NCI-H446 treated with DMSO at 0.1 percent for 48 hours (cell line): ENCODE measurements around the gene SRSF5.

ENCODE experiments used
- DNase-seq: peaks from one replicate; lab custom pipeline; 2025; lab: John Stamatoyannopoulos, UW

Gene SRSF5

GRCh38 chr14:69771136-69771535 is 4.2 kb downstream of the SRSF5 start:
- DNase-seq, result no peak

DNA sequence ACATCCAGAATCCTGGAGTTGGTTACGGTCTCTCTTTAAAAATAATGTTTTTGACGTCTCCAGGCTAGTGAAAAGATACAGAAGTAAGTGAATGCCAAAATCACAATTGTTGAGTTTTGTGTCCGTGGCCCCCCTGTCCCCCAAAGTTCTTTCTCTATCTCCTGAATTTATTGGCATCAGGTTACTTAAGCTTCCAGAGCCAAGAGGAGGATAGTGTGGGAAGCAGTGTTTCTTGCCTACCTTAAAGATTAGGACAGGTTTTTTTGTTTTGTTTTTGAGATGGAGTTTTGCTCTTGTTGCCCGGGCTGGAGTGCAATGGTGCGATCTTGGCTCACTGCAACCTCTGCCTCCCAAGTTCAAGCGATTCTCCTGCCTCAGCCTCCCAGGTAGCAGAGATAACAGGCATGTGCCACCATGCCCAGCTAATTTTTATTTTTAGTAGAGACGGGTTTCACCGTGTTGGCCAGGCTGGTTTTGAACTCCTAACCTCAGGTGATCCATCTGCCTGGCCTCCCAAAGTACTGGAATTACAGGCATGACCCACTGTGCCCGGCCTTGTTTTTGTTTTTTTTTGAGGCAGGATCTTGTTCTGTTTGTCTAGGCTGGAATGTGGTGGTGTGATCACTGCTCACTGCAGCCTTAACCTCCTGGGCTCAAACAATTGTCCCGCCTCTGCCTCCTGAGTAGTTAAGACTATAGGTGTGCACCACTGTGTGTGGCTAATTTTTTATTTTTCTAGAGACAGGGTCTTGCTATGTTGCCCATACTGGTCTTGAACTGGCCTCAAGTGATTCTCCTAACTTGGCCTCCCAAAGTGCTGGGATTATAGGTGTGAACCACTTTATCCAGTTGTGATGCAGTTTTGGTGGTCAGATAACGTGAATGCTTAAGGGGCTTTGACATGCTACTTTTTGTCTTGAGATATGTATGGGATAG is 5.4 kb downstream of the SRSF5 start:
- no peak for DNase-seq

- no peak for DNase-seq
These were observed 6.8 kb downstream of the SRSF5 start for GRCh38 chr14:69773571-69774276.

- no peak for DNase-seq
These were observed 8.1 kb downstream of the SRSF5 start for GRCh38 chr14:69775012-69775411.

- no peak for DNase-seq
These were observed 10.0 kb downstream of the SRSF5 start for GRCh38 chr14:69776875-69777453.

- no peak for DNase-seq
These were observed 12.1 kb downstream of the SRSF5 start for GRCh38 chr14:69779088-69779487.

- DNase-seq, result no peak
These were observed 13.2 kb downstream of the SRSF5 start for GRCh38 chr14:69780092-69780491.

DNA sequence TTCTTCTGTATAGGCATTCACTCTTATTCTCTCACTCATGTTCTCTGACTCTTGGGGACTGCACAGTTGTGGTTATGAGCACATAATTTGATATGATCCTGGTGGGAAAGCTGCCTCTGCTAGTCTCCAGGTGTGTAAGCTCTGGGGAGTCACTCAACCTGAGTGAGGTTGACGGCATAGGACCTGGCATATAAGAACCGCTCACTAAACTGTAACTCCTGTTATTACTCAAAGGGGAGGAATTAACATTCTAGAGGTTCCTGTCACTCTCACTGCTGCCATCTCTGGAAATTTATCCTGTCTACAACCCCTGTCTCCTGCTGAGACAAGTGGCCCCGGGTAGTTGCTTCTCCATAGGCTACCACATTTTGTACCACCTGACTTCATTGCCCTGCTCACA is 14.0 kb downstream of the SRSF5 start:
- DNase-seq, result no peak

DNA sequence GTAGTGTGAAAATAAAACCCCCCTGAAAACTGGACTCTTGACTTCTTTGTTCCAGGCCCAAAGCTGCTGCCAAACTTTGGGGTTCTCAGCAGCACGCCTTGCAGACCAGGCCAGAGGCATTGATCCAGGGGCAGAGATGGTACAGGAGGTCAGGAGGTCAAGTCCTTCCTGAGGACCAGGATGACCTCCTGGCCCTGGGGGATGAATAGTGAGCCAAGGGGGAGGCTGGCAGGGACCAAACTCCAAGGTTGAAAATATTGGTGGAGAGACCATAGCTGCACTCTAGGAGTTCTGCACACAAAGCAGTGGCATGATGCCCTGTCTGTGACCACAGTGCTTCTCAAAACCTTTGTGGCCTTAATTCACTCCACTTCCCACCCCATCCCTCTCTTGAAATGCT is 18.0 kb downstream of the SRSF5 start:
- DNase-seq, result no peak

GRCh38 chr14:69786603-69787002 is 19.7 kb downstream of the SRSF5 start:
- no peak for DNase-seq

GRCh38 chr14:69789118-69789640 is 22.2 kb downstream of the SRSF5 start:
- no peak for DNase-seq

DNA sequence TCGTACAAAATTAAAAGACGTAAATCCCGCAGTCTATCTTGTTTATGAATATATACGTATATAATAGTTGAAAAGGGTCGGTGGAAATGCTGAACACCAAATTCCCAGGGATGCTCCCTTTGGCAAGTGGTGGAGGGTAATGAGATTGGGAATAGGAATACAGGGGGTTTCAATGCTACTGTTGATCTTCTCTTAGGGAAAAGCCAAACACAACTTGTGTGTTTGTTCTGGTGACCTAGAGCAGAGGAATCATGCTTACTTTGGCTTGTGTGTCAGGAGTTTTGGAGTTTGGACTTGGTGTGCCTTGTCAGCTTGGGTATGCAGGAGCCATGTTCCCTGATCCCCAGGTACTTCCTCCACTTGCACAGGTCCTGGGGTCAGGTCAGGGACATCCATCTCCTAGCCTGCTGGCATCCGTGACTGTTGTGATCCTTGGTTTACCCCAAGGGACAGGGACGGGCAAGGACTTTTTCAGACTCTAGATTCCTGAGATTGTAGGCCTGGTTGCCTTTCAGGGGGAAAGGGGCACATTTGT is 26.0 kb downstream of the SRSF5 start:
- no peak for DNase-seq

DNA sequence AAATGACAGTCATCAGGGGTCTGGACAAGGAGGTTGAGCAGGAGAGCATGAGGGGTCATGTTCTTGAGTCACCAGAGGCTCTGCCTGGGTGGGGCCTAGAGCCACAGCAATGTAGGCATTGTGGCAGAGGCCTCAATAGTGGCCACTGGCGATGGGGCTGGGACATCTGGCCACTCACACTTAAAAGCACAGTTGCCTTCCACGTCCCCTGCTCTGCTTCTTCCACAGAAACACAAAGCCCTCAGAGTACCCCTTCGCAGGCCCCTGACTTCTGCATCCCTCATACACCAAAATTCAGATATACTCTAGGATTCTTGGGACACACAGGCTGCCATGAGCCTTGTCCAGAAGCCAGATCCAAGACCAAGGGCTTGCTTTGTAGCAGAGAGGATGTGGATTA is 27.8 kb downstream of the SRSF5 start:
- no peak for DNase-seq

DNA sequence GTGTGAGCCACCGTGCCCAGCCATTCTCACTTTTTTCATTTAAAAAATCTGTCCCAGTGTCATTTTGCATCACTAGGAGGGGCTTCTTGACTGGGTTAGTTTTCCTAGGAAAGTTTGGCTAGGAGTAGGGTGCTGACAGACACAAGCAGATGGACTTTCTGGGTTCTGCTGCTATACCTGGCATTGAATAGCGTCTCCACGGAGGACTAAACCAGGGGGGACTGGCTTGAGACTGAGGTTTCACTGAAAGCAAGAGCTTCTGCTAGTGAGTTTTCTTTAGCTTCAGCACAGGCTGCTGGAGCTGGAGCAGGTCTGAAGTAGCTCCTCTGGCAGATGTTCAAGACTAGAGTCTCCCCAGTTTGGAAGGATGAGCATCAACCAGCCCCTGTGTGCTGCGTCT is 28.7 kb downstream of the SRSF5 start:
- DNase-seq, result no peak

GRCh38 chr14:69796797-69797500 is 30.0 kb downstream of the SRSF5 start, which contains the start of gene SLC10A1:
TSS of gene SLC10A1 (minus strand) at chr14:69797241. CDS start at chr14:69797155, 86 bp downstream.
- DNase-seq, result no peak

- no peak for DNase-seq
These were observed 30.8 kb downstream of the SRSF5 start for GRCh38 chr14:69797573-69798338.

DNA sequence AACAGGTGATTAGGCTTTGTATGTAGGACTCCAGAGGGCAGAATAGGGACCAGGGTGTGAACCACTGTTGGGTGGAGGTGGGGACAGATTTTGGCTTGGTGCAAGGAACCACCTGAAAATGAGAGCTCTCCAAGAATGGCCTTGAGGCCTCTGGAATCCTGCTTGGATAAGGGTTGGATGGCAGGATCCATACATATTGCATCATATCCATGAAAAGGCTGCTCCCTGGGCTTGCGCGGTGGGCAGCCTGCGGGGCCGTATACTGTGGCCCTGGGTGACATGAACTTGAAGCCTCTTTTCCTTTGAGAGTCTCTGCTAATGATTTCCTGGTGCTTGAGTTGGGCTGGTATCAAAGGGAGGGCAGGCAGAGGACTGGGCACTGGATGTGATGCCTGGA is 31.4 kb downstream of the SRSF5 start:
- DNase-seq, result no peak

- no peak for DNase-seq
These were observed 36.8 kb downstream of the SRSF5 start for GRCh38 chr14:69803753-69804152.

GRCh38 chr14:69804902-69805301 is 38.0 kb downstream of the SRSF5 start:
- DNase-seq, result no peak

DNA sequence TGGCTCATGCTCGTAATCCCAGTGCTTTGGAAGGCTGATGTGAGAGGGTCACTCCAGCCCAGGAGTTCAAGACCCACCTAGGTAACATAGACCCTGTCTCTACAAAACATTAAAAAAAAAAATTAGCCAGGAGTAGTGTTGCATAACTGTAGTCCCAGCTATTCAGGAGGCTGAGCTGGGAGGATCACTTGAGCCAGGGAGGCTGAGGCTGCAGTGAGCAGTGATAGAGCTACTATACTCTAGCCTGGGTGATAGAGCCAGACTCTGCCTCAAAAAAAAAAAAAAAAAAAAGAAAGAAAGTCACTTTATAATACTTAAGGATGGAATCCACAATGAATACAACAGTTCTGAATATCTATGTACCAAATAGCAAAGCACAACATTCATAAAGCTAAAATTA is 40.2 kb downstream of the SRSF5 start:
- DNase-seq, result no peak
